ENCODE data around the gene BAIAP3.

BAIAP3 gene

DNA sequence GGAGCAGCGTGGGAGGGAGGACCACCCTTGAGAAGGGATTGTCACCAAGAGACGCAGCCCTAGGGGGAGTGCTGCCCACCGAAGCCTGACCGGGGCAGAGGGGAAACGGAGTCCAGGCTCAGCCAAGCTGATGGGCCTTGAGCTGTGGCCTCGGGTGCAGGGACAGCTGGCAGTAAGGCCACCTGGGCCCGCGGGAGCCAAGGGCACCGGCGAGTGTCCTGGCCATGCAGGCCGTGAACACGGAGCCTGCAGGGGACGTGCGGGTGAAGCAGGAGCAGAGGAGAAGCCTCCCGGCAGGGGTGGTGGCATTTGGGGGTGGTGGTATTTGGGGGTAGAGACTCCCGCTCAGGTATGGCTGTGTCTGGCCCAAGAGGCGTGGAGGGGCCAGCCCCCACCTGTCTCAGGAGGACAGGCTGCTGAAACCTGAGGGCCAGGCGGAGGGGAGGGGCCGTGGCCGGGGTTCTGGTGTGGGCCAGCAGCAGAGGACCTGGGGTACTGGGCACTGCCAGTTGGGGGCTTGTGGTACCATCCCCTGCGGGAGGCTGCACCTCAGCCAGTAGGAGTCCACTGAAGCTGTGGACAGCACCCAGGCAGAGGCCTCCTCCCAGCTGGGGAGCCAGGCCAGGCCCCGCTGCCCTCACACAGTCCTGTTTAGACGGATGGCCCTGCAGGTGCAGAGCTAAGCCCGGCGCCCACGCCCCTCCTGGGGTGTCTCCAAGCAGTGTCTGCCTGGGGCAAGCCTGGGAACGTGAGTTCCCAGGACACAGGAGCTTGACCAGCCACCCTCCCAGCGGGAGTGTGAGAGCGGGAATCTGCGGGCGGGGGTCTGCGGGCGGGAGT is 22.8 kb downstream of the BAIAP3 start:
- no peak for DNase-seq (ENCODE audit: low read depth)
- no peaks in the 10 kb centered on the region for H3K27me3 ChIP-seq (replicated peaks; ENCODE audit: control insufficient read depth, insufficient read depth, low read length)
- H3K9ac ChIP-seq (ENCODE audit: low read length), result no peak overlapping the region
- H3K9me3 ChIP-seq (ENCODE audit: control insufficient read depth, low read length), result no peaks in the 10 kb centered on the region
- peaks cover 13% of the 10 kb centered on the region for H3K4me1 ChIP-seq (ENCODE audit: control insufficient read depth, insufficient read depth, low read length)
- H3K4me3 ChIP-seq (ENCODE audit: low read length), result no peak overlapping the region
- H3K36me3 ChIP-seq (ENCODE audit: control insufficient read depth, insufficient read depth, low read length, severe bottlenecking), result peaks cover 24% of the 10 kb centered on the region

DNA sequence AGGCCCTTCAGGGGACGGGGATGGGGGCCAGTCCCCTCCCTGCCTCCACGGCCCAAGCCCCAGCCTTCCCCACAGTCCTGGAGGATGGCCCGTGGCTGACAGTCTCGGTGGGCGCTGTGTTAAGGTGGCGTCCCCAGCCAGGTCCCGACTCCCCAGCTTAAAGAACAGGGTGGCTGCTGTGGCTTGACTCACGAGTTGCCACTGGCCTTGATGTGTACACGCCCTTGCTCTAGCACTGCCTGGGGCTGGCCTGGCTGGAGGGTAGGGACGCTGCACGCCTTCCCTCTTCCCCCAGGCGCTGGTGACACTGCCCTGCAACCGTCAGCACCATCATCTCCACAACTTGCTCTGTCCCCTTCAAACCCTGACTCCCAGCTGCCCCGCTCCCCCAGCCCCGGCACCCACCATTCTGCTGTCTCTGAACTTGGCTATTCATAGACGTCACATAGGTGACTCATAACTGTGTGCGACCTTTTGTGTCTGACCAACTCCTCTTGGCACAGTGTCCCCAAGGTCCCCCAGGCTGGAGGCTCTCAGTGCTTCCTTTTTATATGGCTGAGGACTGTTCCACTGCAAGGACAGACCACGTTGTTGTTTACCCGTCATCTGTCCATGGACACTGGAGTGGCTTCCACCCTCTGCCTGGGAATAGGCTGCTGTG is 24.6 kb downstream of the BAIAP3 start:
- H3K36me3 ChIP-seq (ENCODE audit: control insufficient read depth, insufficient read depth, low read length, severe bottlenecking), result peaks cover 41% of the 10 kb centered on the region
- no peak overlapping the region for H3K9ac ChIP-seq (ENCODE audit: low read length)
- H3K4me1 ChIP-seq (ENCODE audit: control insufficient read depth, insufficient read depth, low read length), result peaks cover 7% of the 10 kb centered on the region
- H3K9me3 ChIP-seq (ENCODE audit: control insufficient read depth, low read length), result no peaks in the 10 kb centered on the region
- H3K27me3 ChIP-seq (replicated peaks; ENCODE audit: control insufficient read depth, insufficient read depth, low read length), result no peaks in the 10 kb centered on the region
- no peak overlapping the region for H3K4me3 ChIP-seq (ENCODE audit: low read length)
- no peak for DNase-seq (ENCODE audit: low read depth)

DNA sequence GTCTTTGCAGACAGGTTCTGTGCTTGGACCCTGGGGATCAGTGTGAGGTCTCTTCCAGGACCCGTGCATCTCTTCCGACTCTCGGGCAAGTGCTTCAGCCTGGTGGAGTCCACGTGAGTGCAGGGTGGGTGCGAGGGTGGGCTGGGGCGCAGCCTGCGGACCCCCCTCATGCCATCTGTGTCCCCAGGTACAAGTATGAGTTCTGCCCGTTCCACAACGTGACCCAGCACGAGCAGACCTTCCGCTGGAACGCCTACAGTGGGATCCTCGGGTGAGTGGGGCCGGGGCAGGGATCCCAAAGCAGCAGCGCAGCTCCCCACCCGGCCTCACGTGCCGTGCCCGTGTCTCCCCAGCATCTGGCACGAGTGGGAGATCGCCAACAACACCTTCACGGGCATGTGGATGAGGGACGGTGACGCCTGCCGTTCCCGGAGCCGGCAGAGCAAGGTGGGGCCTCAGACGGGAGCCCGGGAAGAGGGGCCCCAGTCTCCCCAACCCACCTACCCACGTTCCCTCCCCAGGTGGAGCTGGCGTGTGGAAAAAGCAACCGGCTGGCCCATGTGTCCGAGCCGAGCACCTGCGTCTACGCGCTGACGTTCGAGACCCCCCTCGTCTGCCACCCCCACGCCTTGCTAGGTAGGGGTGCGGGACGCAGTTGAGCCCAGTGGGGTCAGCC is 28.4 kb downstream of the BAIAP3 start:
- no peak overlapping the region for H3K9ac ChIP-seq (ENCODE audit: low read length)
- DNase-seq (ENCODE audit: low read depth), result no peak
- H3K4me3 ChIP-seq (ENCODE audit: low read length), result no peak overlapping the region
- peaks cover 72% of the 10 kb centered on the region for H3K36me3 ChIP-seq (ENCODE audit: control insufficient read depth, insufficient read depth, low read length, severe bottlenecking)
- no peaks in the 10 kb centered on the region for H3K9me3 ChIP-seq (ENCODE audit: control insufficient read depth, low read length)
- H3K4me1 ChIP-seq (ENCODE audit: control insufficient read depth, insufficient read depth, low read length), result peaks cover 5% of the 10 kb centered on the region
- H3K27me3 ChIP-seq (replicated peaks; ENCODE audit: control insufficient read depth, insufficient read depth, low read length), result no peaks in the 10 kb centered on the region

DNA sequence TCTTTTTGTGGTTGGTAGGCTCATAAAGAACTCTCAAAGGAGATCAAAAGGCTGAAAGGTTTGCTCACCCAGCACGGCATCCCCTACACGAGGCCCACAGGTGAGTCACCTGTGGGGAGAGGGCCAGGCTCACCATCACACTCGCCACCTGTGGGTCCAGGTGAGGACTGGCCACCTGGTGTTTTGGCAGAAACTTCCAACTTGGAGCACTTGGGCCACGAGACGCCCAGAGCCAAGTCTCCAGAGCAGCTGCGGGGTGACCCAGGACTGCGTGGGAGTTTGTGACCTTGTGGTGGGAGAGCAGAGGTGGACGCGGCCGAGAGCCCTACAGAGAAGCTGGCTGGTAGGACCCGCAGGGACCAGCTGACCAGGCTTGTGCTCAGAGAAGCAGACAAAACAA is 29.4 kb downstream of the BAIAP3 start:
- Histone ChIP-seq H3K36me3 (ENCODE audit: control insufficient read depth, insufficient read depth, low read length, severe bottlenecking) (peaks cover 75% of the 10 kb centered on the region), H3K9ac (ENCODE audit: low read length) (no peak overlapping the region), H3K27me3 (replicated peaks; ENCODE audit: control insufficient read depth, insufficient read depth, low read length) (no peaks in the 10 kb centered on the region), H3K9me3 (ENCODE audit: control insufficient read depth, low read length) (no peaks in the 10 kb centered on the region), H3K4me1 (ENCODE audit: control insufficient read depth, insufficient read depth, low read length) (peaks cover 5% of the 10 kb centered on the region), H3K4me3 (ENCODE audit: low read length) (no peak overlapping the region)
- no peak for DNase-seq (ENCODE audit: low read depth)

DNA sequence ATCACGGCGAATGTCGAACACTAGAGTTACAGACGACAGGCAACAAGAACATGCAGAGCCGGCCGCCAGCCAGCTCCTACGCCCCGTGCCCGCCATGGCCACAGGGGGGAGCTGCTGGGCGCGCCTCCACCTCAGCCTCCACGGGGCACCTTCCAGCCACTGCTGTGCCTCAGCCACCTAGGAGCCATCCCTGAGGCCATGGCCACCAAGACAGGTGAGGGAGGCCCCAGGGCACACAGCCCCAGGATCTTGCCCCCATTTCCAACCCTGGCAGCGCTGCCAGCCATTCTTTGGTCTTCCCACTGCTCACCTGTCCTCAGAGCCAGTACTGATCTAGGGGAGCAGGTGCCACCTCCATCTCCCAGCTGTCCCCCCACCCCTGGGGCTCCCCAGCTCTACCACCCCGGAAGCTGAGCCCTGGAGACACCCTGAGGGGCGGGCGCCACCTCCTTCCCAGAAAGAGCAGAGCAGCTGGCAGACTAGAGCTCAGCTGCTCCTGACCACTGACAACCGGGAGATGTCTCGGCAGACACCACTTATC is 30.1 kb downstream of the BAIAP3 start:
- H3K4me3 ChIP-seq (ENCODE audit: low read length), result no peak overlapping the region
- no peaks in the 10 kb centered on the region for H3K4me1 ChIP-seq (ENCODE audit: control insufficient read depth, insufficient read depth, low read length)
- no peaks in the 10 kb centered on the region for H3K27me3 ChIP-seq (replicated peaks; ENCODE audit: control insufficient read depth, insufficient read depth, low read length)
- H3K9me3 ChIP-seq (ENCODE audit: control insufficient read depth, low read length), result no peaks in the 10 kb centered on the region
- H3K36me3 ChIP-seq (ENCODE audit: control insufficient read depth, insufficient read depth, low read length, severe bottlenecking), result peaks cover 71% of the 10 kb centered on the region
- DNase-seq (ENCODE audit: low read depth), result peak; percentile 63
- no peak overlapping the region for H3K9ac ChIP-seq (ENCODE audit: low read length)

DNA sequence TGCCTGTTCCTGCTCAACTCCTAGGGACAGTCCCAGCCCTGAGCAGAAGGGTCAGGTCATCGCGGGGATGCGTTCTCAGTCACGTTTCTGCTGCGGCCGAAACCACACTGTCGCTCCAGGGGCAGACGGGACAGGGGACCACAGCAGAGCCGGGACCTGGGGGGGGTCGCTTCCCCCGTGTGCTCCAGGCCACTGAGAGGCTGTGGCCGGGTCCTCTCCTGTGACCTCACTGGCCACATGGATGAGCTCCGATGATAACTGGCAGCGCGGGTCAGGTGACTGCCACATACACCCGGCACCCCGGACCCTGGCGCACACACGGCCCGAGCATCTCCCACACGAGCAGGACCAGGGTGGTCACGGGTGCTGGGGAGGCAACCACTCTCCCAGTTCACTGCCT is 31.1 kb downstream of the BAIAP3 start:
- no peak overlapping the region for H3K4me3 ChIP-seq (ENCODE audit: low read length)
- no peaks in the 10 kb centered on the region for H3K27me3 ChIP-seq (replicated peaks; ENCODE audit: control insufficient read depth, insufficient read depth, low read length)
- no peaks in the 10 kb centered on the region for H3K4me1 ChIP-seq (ENCODE audit: control insufficient read depth, insufficient read depth, low read length)
- DNase-seq (ENCODE audit: low read depth), result no peak
- H3K9ac ChIP-seq (ENCODE audit: low read length), result no peak overlapping the region
- peaks cover 67% of the 10 kb centered on the region for H3K36me3 ChIP-seq (ENCODE audit: control insufficient read depth, insufficient read depth, low read length, severe bottlenecking)
- no peaks in the 10 kb centered on the region for H3K9me3 ChIP-seq (ENCODE audit: control insufficient read depth, low read length)

DNA sequence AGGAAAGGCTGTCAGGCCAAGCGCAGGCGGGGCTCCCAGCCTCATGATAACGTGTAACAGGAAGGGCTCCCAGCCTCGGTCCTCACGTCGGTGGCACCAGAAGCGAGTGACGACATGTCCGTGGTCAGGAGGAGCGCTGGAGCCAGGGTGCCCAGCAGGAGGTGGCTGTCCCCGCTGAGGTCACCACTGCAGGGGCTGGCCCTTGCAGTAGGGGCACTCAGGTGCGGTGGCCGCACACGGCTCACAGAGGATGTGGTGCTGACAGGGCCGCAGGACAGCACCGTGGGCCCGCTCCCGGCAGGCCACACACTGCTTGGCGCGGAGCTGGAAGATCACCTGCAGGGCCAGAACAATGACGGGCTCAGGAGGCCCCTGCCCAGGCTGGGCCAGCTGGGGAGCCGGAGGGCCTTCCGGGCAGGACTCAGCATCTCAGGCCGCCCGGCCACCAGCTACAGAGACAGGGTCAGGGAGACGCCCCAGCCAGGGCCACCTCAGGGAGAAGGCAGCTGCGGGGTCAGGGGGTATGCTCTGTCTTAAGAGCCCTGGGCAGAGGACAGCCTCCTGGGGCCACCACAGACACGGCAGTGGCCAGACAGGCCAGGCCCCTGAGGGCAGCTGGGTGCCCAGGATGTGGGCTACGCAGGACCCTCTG is 32.7 kb downstream of the BAIAP3 start:
- Histone ChIP-seq H3K4me1 (ENCODE audit: control insufficient read depth, insufficient read depth, low read length) (no peaks in the 10 kb centered on the region), H3K4me3 (ENCODE audit: low read length) (no peak overlapping the region), H3K36me3 (ENCODE audit: control insufficient read depth, insufficient read depth, low read length, severe bottlenecking) (peaks cover 56% of the 10 kb centered on the region), H3K27me3 (replicated peaks; ENCODE audit: control insufficient read depth, insufficient read depth, low read length) (no peaks in the 10 kb centered on the region), H3K9ac (ENCODE audit: low read length) (no peak overlapping the region), H3K9me3 (ENCODE audit: control insufficient read depth, low read length) (no peaks in the 10 kb centered on the region)
- no peak for DNase-seq (ENCODE audit: low read depth)

DNA sequence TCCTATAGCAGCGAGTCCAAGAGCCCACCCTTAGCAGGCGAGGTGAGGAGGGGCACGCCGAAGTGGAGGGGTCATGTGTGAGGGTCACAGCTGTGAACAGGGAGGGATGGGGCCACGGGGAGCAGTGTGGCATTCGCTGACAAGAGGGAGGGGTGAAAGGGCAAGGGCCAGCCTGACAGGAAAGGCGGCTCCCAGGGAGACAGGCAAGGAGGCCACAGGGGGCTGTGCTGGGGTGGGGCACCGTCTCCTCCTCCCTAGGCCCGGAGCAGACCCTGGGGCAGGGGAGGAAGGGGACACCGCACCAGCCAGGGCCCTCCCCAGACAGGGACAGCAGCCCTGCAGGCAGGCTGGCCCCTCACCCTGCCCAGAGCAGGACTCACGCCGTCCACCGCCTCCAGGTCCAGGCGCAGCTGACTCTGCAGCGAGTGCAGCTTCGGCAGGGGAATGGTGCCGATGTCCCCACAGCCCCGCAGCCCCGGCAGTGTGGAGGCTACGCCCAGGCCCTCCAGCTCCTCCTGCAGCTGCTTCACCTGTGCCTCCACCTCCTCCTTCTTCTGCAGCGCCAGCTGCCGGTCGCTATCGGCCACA is 33.4 kb downstream of the BAIAP3 start:
- Histone ChIP-seq H3K9me3 (ENCODE audit: control insufficient read depth, low read length) (no peaks in the 10 kb centered on the region), H3K4me3 (ENCODE audit: low read length) (no peak overlapping the region), H3K9ac (ENCODE audit: low read length) (no peak overlapping the region), H3K4me1 (ENCODE audit: control insufficient read depth, insufficient read depth, low read length) (no peaks in the 10 kb centered on the region), H3K36me3 (ENCODE audit: control insufficient read depth, insufficient read depth, low read length, severe bottlenecking) (peaks cover 52% of the 10 kb centered on the region), H3K27me3 (replicated peaks; ENCODE audit: control insufficient read depth, insufficient read depth, low read length) (no peaks in the 10 kb centered on the region)
- no peak for DNase-seq (ENCODE audit: low read depth)

DNA sequence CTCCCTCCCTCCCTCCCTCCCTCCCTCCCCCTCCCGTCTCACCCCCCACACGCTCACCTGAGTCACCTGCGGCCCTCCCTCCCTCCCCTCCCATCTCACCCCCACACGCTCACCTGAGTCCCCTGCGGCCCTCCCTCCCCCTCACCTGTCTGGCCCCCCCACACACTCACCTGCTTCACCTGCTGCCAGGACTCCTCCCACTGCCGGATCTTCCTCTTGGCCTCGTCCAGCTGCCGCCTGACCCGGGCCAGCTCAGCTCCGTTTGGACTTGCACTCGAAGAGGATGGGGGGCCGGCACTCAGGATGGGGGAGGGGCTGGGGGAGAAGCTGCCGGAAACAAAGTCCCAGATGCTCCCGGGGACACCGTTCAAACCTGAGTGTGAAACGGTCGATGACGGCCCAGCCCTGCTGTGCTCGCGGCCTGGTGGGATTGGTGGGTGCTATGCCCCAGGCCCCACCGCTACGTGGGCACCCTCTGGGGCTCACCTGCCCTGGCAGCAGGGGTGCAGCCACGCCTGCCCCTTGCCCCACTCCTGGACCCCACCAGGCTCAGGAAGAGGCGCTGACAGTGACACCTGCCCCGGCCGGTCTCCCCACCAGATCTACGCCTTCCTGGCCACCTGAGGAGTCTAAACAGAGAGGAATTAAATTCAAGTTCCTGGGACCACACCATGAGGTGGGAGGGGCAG is 34.2 kb downstream of the BAIAP3 start:
- H3K9me3 ChIP-seq (ENCODE audit: control insufficient read depth, low read length), result no peaks in the 10 kb centered on the region
- no peak for DNase-seq (ENCODE audit: low read depth)
- no peak overlapping the region for H3K9ac ChIP-seq (ENCODE audit: low read length)
- peaks cover 44% of the 10 kb centered on the region for H3K36me3 ChIP-seq (ENCODE audit: control insufficient read depth, insufficient read depth, low read length, severe bottlenecking)
- no peak overlapping the region for H3K4me3 ChIP-seq (ENCODE audit: low read length)
- no peaks in the 10 kb centered on the region for H3K27me3 ChIP-seq (replicated peaks; ENCODE audit: control insufficient read depth, insufficient read depth, low read length)
- H3K4me1 ChIP-seq (ENCODE audit: control insufficient read depth, insufficient read depth, low read length), result no peaks in the 10 kb centered on the region

Measured in adipocyte (in vitro differentiated cells).